K562 (cell line): ENCODE data around the gene RBBP5. TPM values are rescaled to one million over a fixed set of nuclear protein-coding genes. Genes with fewer than 3 reads are reported as not detected.

Experiments
- ATAC-seq: fragments of 200-7000 bp; cut with Tn5 transposase; 3 replicates; pipeline ENCODE4 v1.9.1; 2020; ENCODE audit warnings: moderate library complexity
- BruUV-seq: library from RNA; stranded (reverse); fragments of 400-500 nt; replicated peaks from 2 replicates; lab custom pipeline; 2021; lab: Mats Ljungman, UMichigan
- CTCF ChIA-PET: fragments of 300-600 bp; formaldehyde crosslinking; extraction: SDS; loops from one replicate; lab custom pipeline; 2021; ENCODE audit warnings: low intra/inter-chr PET ratio; lab: Yijun Ruan, JAX
- POLR2A ChIA-PET: fragments of 300-600, 350-650 bp; sonication (Branson Sonifier 250); formaldehyde crosslinking; extraction: SDS; loops from one replicate; lab custom pipeline; 2021; ENCODE audit warnings: antibody characterized with exemption, inconsistent platforms; lab: Yijun Ruan, JAX
- DNase-seq, 4 experiments: peaks; one replicate each; pipeline versions ENCODE4 v3.0.0 to v3.0.0-alpha.2; 2011 to 2018; ENCODE audit warnings: low spot score in 3 of 4, mixed read lengths in 3 of 4; ENCODE audit errors: extremely low read depth in 1 of 4
- FAIRE-seq: peaks from 2 replicates; lab custom pipeline; 2011; peaks lifted over from hg19 to GRCh38; lab: Jason Lieb, UNC
- H2AFZ ChIP-seq: 2 replicates; pipeline ENCODE4 v1.6.0; 2011; ENCODE audit warnings: low read depth, low read length, control low read depth, inconsistent platforms
- H3K27ac ChIP-seq: fragments of 200-600 bp; 3 replicates; pipeline ENCODE4 v1.8.0; 2011; ENCODE audit warnings: low read depth, mild to moderate bottlenecking, control low read depth, inconsistent platforms, low read length, moderate library complexity, mixed read lengths; ENCODE audit errors: extremely low read depth
- H3K27me3 ChIP-seq, 2 experiments: fragments of 300-600 bp in 1 of 2; 2 replicates in 1 of 2; 3 replicates in 1 of 2; pipeline versions ENCODE4 v1.6.0 to v1.8.0; 2011; ENCODE audit warnings: inconsistent platforms in 2 of 2, low read length in 2 of 2, mild to moderate bottlenecking in 1 of 2, mixed read lengths in 1 of 2, moderate library complexity in 1 of 2; ENCODE audit not compliant: control insufficient read depth in 2 of 2, insufficient read depth in 2 of 2
- H3K36me3 ChIP-seq: fragments of 300-600 bp; 3 replicates; pipeline ENCODE4 v1.8.0; 2011; ENCODE audit warnings: mild to moderate bottlenecking, low read length, inconsistent platforms; ENCODE audit not compliant: control insufficient read depth, insufficient read depth
- H3K4me1 ChIP-seq, 2 experiments: fragments of 200-600 bp in 1 of 2; replicated peaks in 1 of 2; 2 replicates in 1 of 2; 3 replicates in 1 of 2; pipeline versions ENCODE4 v1.5.1 to v1.8.0; 2011; ENCODE audit warnings: inconsistent platforms in 2 of 2, low read length in 2 of 2, mild to moderate bottlenecking in 1 of 2, mixed read lengths in 1 of 2, moderate library complexity in 1 of 2; ENCODE audit not compliant: control insufficient read depth in 2 of 2, insufficient read depth in 2 of 2
- H3K4me2 ChIP-seq: 2 replicates; pipeline ENCODE4 v1.6.1; 2011; ENCODE audit warnings: low read length, control low read depth, inconsistent platforms, mixed read lengths; ENCODE audit not compliant: insufficient read depth
- H3K4me3 ChIP-seq: fragments of 200-600 bp; sonication (generic), shearing (Covaris generic); 2 replicates; pipeline ENCODE4 v1.5.1; 2016; ENCODE audit warnings: control low read depth, inconsistent platforms
- H3K79me2 ChIP-seq: fragments of 200-600 bp; 3 replicates; pipeline ENCODE4 v1.8.0; 2011; ENCODE audit warnings: low read length, inconsistent platforms; ENCODE audit not compliant: control insufficient read depth, insufficient read depth
- H3K9ac ChIP-seq, 2 experiments: 2 replicates each; pipeline versions ENCODE4 v1.6.0 to v1.6.1; 2011; ENCODE audit warnings: low read depth in 2 of 2, low read length in 2 of 2, control low read depth in 1 of 2, inconsistent platforms in 1 of 2, mild to moderate bottlenecking in 1 of 2, mixed read lengths in 1 of 2; ENCODE audit not compliant: insufficient read depth in 1 of 2
- H3K9me1 ChIP-seq: one replicate; pipeline ENCODE4 v1.6.0; 2011; ENCODE audit warnings: inconsistent platforms, mild to moderate bottlenecking, low read length, moderate library complexity; ENCODE audit not compliant: control insufficient read depth, insufficient read depth
- H3K9me3 ChIP-seq: replicated peaks from 2 replicates; pipeline ENCODE4 v1.5.1; 2011; ENCODE audit warnings: low read depth, low read length, inconsistent platforms; ENCODE audit not compliant: control insufficient read depth, insufficient read depth
- H4K20me1 ChIP-seq: replicated peaks from 2 replicates; pipeline ENCODE4 v1.6.1; 2011; ENCODE audit warnings: low read length, inconsistent platforms, mixed read lengths; ENCODE audit not compliant: control insufficient read depth, insufficient read depth
- EZH2 ChIP-seq: IDR thresholded peaks from 2 replicates; pipeline ENCODE4 v1.6.1; 2012; ENCODE audit warnings: low read depth, mild to moderate bottlenecking, inconsistent platforms, low read length, borderline replicate concordance
- FUS ChIP-seq: fragments of 200-400 bp; formaldehyde crosslinking; optimal IDR thresholded peaks from 2 replicates; pipeline ENCODE3; 2017; ENCODE audit warnings: low read depth, low read length
- HOXB6 ChIP-seq: fragments of 250-450 bp; sonication (Bioruptor Pico); IDR thresholded peaks from 2 replicates; pipeline ENCODE4 v1.5.1; 2022; ENCODE audit warnings: mild to moderate bottlenecking, borderline replicate concordance
- JUND ChIP-seq, 2 experiments: IDR thresholded peaks; 2 replicates in 1 of 2; 3 replicates in 1 of 2; pipeline ENCODE4 v1.6.1; 2011; ENCODE audit warnings: borderline replicate concordance in 2 of 2, low read depth in 2 of 2, low read length in 2 of 2, improper control_type of control experiment in 1 of 2, missing biosample characterization in 1 of 2, missing genetic modification characterization in 1 of 2, missing genetic modification reagents in 1 of 2
- KAT7 ChIP-seq: sonication (generic); formaldehyde crosslinking; IDR thresholded peaks from 2 replicates; pipeline ENCODE4 v1.8.0; 2022; ENCODE audit warnings: missing genetic modification reagents, mild to moderate bottlenecking, borderline replicate concordance
- MAFG ChIP-seq: fragments of 450-650 bp; conservative IDR thresholded peaks from 2 replicates; pipeline ENCODE4 v1.6.1; 2016; ENCODE audit warnings: missing genetic modification characterization, missing compliant biosample characterization
- MAFK ChIP-seq: IDR thresholded peaks from 2 replicates; pipeline ENCODE4 v1.6.1; 2011; ENCODE audit warnings: low read length, improper control_type of control experiment
- NCOA6 ChIP-seq: fragments of 450-650 bp; IDR thresholded peaks from 2 replicates; pipeline ENCODE4 v1.6.1; 2017; ENCODE audit warnings: mild to moderate bottlenecking
- PCBP1 ChIP-seq: fragments of 200-400 bp; formaldehyde crosslinking; IDR thresholded peaks from 2 replicates; pipeline ENCODE4 v1.6.1; 2018; ENCODE audit warnings: mild to moderate bottlenecking, low read depth, low read length; ENCODE audit not compliant: poor library complexity, severe bottlenecking
- RBM15 ChIP-seq: fragments of 200-400 bp; formaldehyde crosslinking; IDR thresholded peaks from 2 replicates; pipeline ENCODE4 v1.6.1; 2018; ENCODE audit warnings: mild to moderate bottlenecking, low read length, moderate library complexity; ENCODE audit not compliant: insufficient read depth
- SUPT5H ChIP-seq: fragments of 450-650 bp; IDR thresholded peaks from 2 replicates; pipeline ENCODE4 v1.6.1; 2016
- TAF9B ChIP-seq: fragments of 450-650 bp; IDR thresholded peaks from 2 replicates; pipeline ENCODE4 v1.6.1; 2018; ENCODE audit warnings: mild to moderate bottlenecking; ENCODE audit not compliant: partially characterized antibody
- ZNF134 ChIP-seq: fragments of 250-450 bp; sonication (Bioruptor Pico); conservative IDR thresholded peaks from 2 replicates; pipeline ENCODE4 v1.4.0; 2020
- WGBS: fragments of 100-300 bp; shearing (Covaris generic); methylation state at CpG from one replicate; pipeline ENCODE4 v1.1.6; 2016; ENCODE audit warnings: low coverage, mixed read lengths; ENCODE audit not compliant: insufficient coverage; ENCODE audit errors: missing lambda C conversion rate; 5-methylcytosine and 5-hydroxymethylcytosine counted together
- in situ Hi-C: fragments of 300-500 bp; cut with MboI; formaldehyde crosslinking; loops from 4 replicates; pipeline ENCODE4 v1.15.0; 2018; ENCODE audit warnings: inconsistent platforms, mixed read lengths
- intact Hi-C: fragments of 100-400 bp; cut with micrococcal nuclease; formaldehyde crosslinking; loops from 2 replicates; pipeline ENCODE4 v1.14.2; 2022
- polyA plus RNA-seq, 8 experiments: library from polyadenylated mRNA; depleted of rRNA in 4 of 8; stranded (reverse) in 5 of 8; unstranded in 3 of 8; fragments of >200 nt; fragmentation: Nextera tagmentation in 2 of 8; fragmentation: Illumina TruSeq in 1 of 8; extraction: Ambion mirVana in 2 of 8; extraction: Trizol in 1 of 8; gene quantifications; 2 replicates each; pipeline versions ENCODE4 v1.2.1 to v1.2.3, GENCODE V29; 2011 to 2014; ENCODE audit warnings: inconsistent platforms in 1 of 8, missing spikeins in 1 of 8
- total RNA-seq, 7 experiments: library from RNA; depleted of rRNA in 6 of 7; stranded (reverse); fragments of >200 nt in 6 of 7; fragmentation: Illumina TruSeq in 2 of 7; extraction: Trizol in 2 of 7; gene quantifications; 2 replicates each; pipeline versions ENCODE4 v1.2.1 to v1.2.3, GENCODE V29; 2011 to 2021; ENCODE audit warnings: low replicate concordance in 1 of 7
- TF ChIP-seq, protein P1 (sequence below), 2 experiments: fragments of 450-650 bp; conservative IDR thresholded peaks; 2 replicates each; pipeline ENCODE4 v1.6.1; 2017; ENCODE audit warnings: mild to moderate bottlenecking in 2 of 2, moderate library complexity in 2 of 2
- TF ChIP-seq, protein P2 (sequence below): fragments of 450-650 bp; IDR thresholded peaks from 2 replicates; pipeline ENCODE4 v1.7.0; 2016; ENCODE audit warnings: borderline replicate concordance
- TF ChIP-seq, protein P3 (sequence below): conservative IDR thresholded peaks from 2 replicates; pipeline ENCODE4 v1.6.1; 2011; ENCODE audit warnings: low read depth, mild to moderate bottlenecking, low read length; ENCODE audit not compliant: control insufficient read depth
- TF ChIP-seq, protein P4 (sequence below): fragments of 450-650 bp; IDR thresholded peaks from 2 replicates; pipeline ENCODE4 v1.6.1; 2016; ENCODE audit warnings: antibody characterized with exemption

Gene RBBP5
- total and polyA plus RNA-seq, 9 of the 15 experiments (the other 6 are each of a cell fraction or from before 2014, with no cell fraction given), result 17.2 to 37.4 (median 28.4) TPM

DNA sequence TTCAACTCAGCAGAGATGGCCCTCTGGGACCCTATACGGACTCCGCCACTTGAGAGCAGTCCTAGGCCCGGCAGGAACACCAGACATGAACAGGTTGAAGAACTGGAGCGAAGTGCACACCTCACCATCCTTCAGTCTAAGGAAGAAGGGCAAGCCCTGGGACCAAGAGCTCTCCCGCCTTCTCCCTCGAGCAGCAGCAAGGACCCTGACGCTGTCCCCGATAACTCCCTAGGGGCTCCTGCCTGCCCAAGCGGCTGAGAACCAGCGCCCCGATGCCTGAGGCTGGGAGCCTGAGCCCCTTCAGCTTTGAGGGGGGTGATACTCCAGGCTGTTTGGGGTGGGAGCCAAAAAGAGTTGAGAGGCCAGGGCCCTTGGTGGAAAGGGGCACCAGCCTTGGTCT is 47.7 kb downstream of the RBBP5 start:
- no peak overlapping the region for H3K27ac ChIP-seq
- no peaks in the 10 kb centered on the region for H3K79me2 ChIP-seq
- no peak overlapping the region for H3K4me2 ChIP-seq
- no peaks in the 10 kb centered on the region for H3K36me3 ChIP-seq
- CTCF ChIA-PET, result interaction anchor here (0.9 kb wide), 1 partner anchor 10 kb away, joined by 5 read pairs; no protein-coding TSS in a partner anchor
- 17% methylated on average over 11 of the region's 11 CpGs for WGBS
- intact Hi-C loops, result no loop called here
- H3K9me1 ChIP-seq, result no peaks in the 10 kb centered on the region
- peaks cover 37 to 62% of the 10 kb centered on the region in 2 experiments for H3K27me3 ChIP-seq
- H3K9ac ChIP-seq, result no peak overlapping the region
- ATAC-seq (no peak), FAIRE-seq (no peak), DNase-seq (peak in 1 of 4 experiments; percentile 9)
- no peak overlapping the region for H2AFZ ChIP-seq
- TF ChIP-seq EZH2 (no peak), FUS (no peak), MAFK (no peak), HOXB6 (CRISPR knock-in tag) (no peak), NCOA6 (no peak), PCBP1 (no peak), RBM15 (no peak), JUND (IDR thresholded peaks at IDR 0.05; ENCODE audit: borderline replicate concordance, low read depth, low read length) (no peak), JUND (tag; IDR thresholded peaks at IDR 0.05; ENCODE audit: borderline replicate concordance, low read depth, low read length) (no peak), SUPT5H (no peak), KAT7 (CRISPR knock-in tag) (no peak), ZNF134 (CRISPR knock-in tag) (no peak), TAF9B (no peak), MAFG (no peak)
- TF ChIP-seq, protein P1, sequence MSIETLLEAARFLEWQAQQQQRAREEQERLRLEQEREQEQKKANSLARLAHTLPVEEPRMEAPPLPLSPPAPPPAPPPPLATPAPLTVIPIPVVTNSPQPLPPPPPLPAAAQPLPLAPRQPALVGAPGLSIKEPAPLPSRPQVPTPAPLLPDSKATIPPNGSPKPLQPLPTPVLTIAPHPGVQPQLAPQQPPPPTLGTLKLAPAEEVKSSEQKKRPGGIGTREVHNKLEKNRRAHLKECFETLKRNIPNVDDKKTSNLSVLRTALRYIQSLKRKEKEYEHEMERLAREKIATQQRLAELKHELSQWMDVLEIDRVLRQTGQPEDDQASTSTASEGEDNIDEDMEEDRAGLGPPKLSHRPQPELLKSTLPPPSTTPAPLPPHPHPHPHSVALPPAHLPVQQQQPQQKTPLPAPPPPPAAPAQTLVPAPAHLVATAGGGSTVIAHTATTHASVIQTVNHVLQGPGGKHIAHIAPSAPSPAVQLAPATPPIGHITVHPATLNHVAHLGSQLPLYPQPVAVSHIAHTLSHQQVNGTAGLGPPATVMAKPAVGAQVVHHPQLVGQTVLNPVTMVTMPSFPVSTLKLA (conservative IDR thresholded peaks at IDR 0.05), result no peak
- TF ChIP-seq, protein P2, sequence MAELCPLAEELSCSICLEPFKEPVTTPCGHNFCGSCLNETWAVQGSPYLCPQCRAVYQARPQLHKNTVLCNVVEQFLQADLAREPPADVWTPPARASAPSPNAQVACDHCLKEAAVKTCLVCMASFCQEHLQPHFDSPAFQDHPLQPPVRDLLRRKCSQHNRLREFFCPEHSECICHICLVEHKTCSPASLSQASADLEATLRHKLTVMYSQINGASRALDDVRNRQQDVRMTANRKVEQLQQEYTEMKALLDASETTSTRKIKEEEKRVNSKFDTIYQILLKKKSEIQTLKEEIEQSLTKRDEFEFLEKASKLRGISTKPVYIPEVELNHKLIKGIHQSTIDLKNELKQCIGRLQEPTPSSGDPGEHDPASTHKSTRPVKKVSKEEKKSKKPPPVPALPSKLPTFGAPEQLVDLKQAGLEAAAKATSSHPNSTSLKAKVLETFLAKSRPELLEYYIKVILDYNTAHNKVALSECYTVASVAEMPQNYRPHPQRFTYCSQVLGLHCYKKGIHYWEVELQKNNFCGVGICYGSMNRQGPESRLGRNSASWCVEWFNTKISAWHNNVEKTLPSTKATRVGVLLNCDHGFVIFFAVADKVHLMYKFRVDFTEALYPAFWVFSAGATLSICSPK, result no peak
- TF ChIP-seq, protein P3, sequence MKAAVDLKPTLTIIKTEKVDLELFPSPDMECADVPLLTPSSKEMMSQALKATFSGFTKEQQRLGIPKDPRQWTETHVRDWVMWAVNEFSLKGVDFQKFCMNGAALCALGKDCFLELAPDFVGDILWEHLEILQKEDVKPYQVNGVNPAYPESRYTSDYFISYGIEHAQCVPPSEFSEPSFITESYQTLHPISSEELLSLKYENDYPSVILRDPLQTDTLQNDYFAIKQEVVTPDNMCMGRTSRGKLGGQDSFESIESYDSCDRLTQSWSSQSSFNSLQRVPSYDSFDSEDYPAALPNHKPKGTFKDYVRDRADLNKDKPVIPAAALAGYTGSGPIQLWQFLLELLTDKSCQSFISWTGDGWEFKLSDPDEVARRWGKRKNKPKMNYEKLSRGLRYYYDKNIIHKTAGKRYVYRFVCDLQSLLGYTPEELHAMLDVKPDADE, result no peak
- TF ChIP-seq, protein P4, sequence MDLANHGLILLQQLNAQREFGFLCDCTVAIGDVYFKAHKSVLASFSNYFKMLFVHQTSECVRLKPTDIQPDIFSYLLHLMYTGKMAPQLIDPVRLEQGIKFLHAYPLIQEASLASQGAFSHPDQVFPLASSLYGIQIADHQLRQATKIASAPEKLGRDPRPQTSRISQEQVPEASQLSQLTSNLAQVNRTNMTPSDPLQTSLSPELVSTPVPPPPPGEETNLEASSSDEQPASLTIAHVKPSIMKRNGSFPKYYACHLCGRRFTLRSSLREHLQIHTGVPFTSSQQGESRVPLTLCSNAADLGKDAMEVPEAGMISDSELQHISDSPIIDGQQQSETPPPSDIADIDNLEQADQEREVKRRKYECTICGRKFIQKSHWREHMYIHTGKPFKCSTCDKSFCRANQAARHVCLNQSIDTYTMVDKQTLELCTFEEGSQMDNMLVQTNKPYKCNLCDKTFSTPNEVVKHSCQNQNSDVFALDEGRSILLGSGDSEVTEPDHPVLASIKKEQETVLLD, result no peak
- POLR2A ChIA-PET, result interaction anchor here (0.5 to 3.9 kb wide), 3 partner anchors 11 to 165 kb away, joined by 3 to 24 read pairs (median 4); partner anchors contain the start of genes RBBP5 and TMEM81
- BruUV-seq, result no TSS peak
- peaks cover 19% of the 10 kb centered on the region; the same call in 1 of the 2 replicates for H4K20me1 ChIP-seq
- H3K4me3 ChIP-seq, result no peak overlapping the region
- H3K4me1 ChIP-seq, result peaks cover 7 to 12% of the 10 kb centered on the region in 2 experiments; a peak in 1 of 5 replicates
- in situ Hi-C loops, result no loop called here
- no peaks in the 10 kb centered on the region for H3K9me3 ChIP-seq
